H1 (cell line): Measurements from ENCODE around the gene SAFB2. TPM values are rescaled to one million over a fixed set of nuclear protein-coding genes. Genes with fewer than 3 reads are reported as not detected.

ENCODE experiments used
- CTCF ChIA-PET: fragments of 300-600 bp; sonication (Branson Sonifier 250); formaldehyde crosslinking; loops from one replicate; lab custom pipeline; 2021; ENCODE audit not compliant: partially characterized antibody; lab: Charles Lee
- POLR2A ChIA-PET: fragments of 300-600 bp; sonication (Branson Sonifier 250); formaldehyde crosslinking; loops from one replicate; lab custom pipeline; 2021; ENCODE audit warnings: inconsistent platforms; ENCODE audit not compliant: partially characterized antibody; lab: Charles Lee
- DNase-seq, 2 experiments: peaks; one replicate each; pipeline versions ENCODE4 v3.0.0 to v3.0.0-alpha.2; 2010 to 2022; ENCODE audit warnings: low spot score in 2 of 2, low read depth in 1 of 2, mixed read lengths in 1 of 2
- FAIRE-seq: peaks from 2 replicates; lab custom pipeline; 2011; peaks lifted over from hg19 to GRCh38; lab: Jason Lieb, UNC
- H2AFZ ChIP-seq: 2 replicates; pipeline ENCODE4 v1.8.1; 2012; ENCODE audit warnings: low read length, inconsistent platforms
- H2AK5ac ChIP-seq: 2 replicates; pipeline ENCODE4 v1.6.1; 2013; ENCODE audit warnings: low read depth, low read length
- H2BK120ac ChIP-seq: replicated peaks from 2 replicates; pipeline ENCODE3; 2013; ENCODE audit warnings: low read depth, low read length, inconsistent platforms
- H2BK12ac ChIP-seq: 2 replicates; pipeline ENCODE4 v1.6.1; 2013; ENCODE audit warnings: low read depth, low read length
- H2BK15ac ChIP-seq: 2 replicates; pipeline ENCODE4 v1.6.1; 2013; ENCODE audit warnings: low read length
- H2BK20ac ChIP-seq: 2 replicates; pipeline ENCODE4 v1.6.1; 2013; ENCODE audit warnings: low read length
- H2BK5ac ChIP-seq: 2 replicates; pipeline ENCODE4 v1.6.1; 2013; ENCODE audit warnings: low read depth, low read length
- H3K14ac ChIP-seq: 2 replicates; pipeline ENCODE4 v1.6.1; 2013; ENCODE audit warnings: inconsistent platforms; ENCODE audit not compliant: insufficient read length
- H3K18ac ChIP-seq: 2 replicates; pipeline ENCODE4 v1.6.1; 2013; ENCODE audit warnings: low read length; ENCODE audit errors: extremely low read depth
- H3K23ac ChIP-seq: 2 replicates; pipeline ENCODE4 v1.6.1; 2013; ENCODE audit warnings: inconsistent platforms; ENCODE audit not compliant: insufficient read length
- H3K23me2 ChIP-seq: 2 replicates; pipeline ENCODE4 v1.6.1; 2013; ENCODE audit warnings: low read depth, low read length
- H3K27ac ChIP-seq: 2 replicates; pipeline ENCODE4 v1.6.1; 2011; ENCODE audit warnings: low read depth, low read length, inconsistent platforms
- H3K27me3 ChIP-seq, 4 experiments: replicated peaks in 1 of 4; 1 replicate in 1 of 4; 2 replicates in 3 of 4; pipeline versions ENCODE4 v1.6.1 to v1.8.1; 2011 to 2013; ENCODE audit warnings: low read length in 3 of 4, mild to moderate bottlenecking in 3 of 4, inconsistent platforms in 2 of 4, mixed read lengths in 2 of 4, moderate library complexity in 1 of 4; ENCODE audit not compliant: control insufficient read depth in 3 of 4, insufficient read depth in 3 of 4; ENCODE audit errors: extremely low read depth in 1 of 4
- H3K36me3 ChIP-seq, 4 experiments: 2 replicates each; pipeline versions ENCODE4 v1.6.1 to v1.8.1; 2011 to 2013; ENCODE audit warnings: mild to moderate bottlenecking in 4 of 4, low read length in 3 of 4, moderate library complexity in 2 of 4, control low read depth in 1 of 4, inconsistent platforms in 1 of 4; ENCODE audit not compliant: insufficient read depth in 4 of 4, control insufficient read depth in 2 of 4
- H3K4ac ChIP-seq: replicated peaks from 2 replicates; pipeline ENCODE3; 2013; ENCODE audit warnings: low read length, low read depth, mixed read lengths, inconsistent platforms; ENCODE audit not compliant: insufficient read length
- H3K4me1 ChIP-seq, 4 experiments: replicated peaks in 1 of 4; 1 replicate in 1 of 4; 2 replicates in 3 of 4; pipeline versions ENCODE4 v1.6.1 to v1.8.1; 2011 to 2013; ENCODE audit warnings: low read length in 3 of 4, inconsistent platforms in 2 of 4, mixed read lengths in 1 of 4; ENCODE audit not compliant: insufficient read depth in 4 of 4, control insufficient read depth in 3 of 4
- H3K4me2 ChIP-seq, 2 experiments: 2 replicates each; pipeline versions ENCODE4 v1.6.1 to v1.8.1; 2011 to 2013; ENCODE audit warnings: low read depth in 2 of 2, low read length in 2 of 2, control low read depth in 1 of 2, inconsistent platforms in 1 of 2, mild to moderate bottlenecking in 1 of 2; ENCODE audit not compliant: insufficient read depth in 1 of 2
- H3K4me3 ChIP-seq, 4 experiments: fragments of 200-600, 300-600 bp in 1 of 4; sonication (generic), shearing (Covaris generic), sonication (Bioruptor Twin) in 1 of 4; 2 replicates each; pipeline versions ENCODE4 v1.5.1 to v1.8.1; 2011 to 2016; ENCODE audit warnings: low read length in 4 of 4, low read depth in 3 of 4, control low read depth in 2 of 4, inconsistent platforms in 2 of 4, mild to moderate bottlenecking in 2 of 4, mixed read lengths in 1 of 4, moderate library complexity in 1 of 4; ENCODE audit not compliant: insufficient read depth in 2 of 4; ENCODE audit errors: extremely low read depth in 1 of 4
- H3K56ac ChIP-seq: replicated peaks from 2 replicates; pipeline ENCODE3; 2013; ENCODE audit warnings: low read depth, mild to moderate bottlenecking, mixed read lengths, low read length, inconsistent platforms; ENCODE audit not compliant: insufficient read length
- H3K79me1 ChIP-seq: 2 replicates; pipeline ENCODE4 v1.6.1; 2013; ENCODE audit warnings: low read depth, low read length, control low read depth
- H3K79me2 ChIP-seq, 2 experiments: 2 replicates each; pipeline versions ENCODE4 v1.6.1 to v1.8.1; 2012 to 2013; ENCODE audit warnings: low read length in 2 of 2, mild to moderate bottlenecking in 2 of 2, inconsistent platforms in 1 of 2; ENCODE audit not compliant: insufficient read depth in 2 of 2, control insufficient read depth in 1 of 2
- H3K9ac ChIP-seq, 4 experiments: replicated peaks in 1 of 4; 1 replicate in 1 of 4; 2 replicates in 3 of 4; pipeline versions ENCODE4 v1.6.1 to v1.8.1; 2011 to 2013; ENCODE audit warnings: low read depth in 3 of 4, low read length in 3 of 4, control low read depth in 2 of 4, mild to moderate bottlenecking in 2 of 4, moderate library complexity in 2 of 4, inconsistent platforms in 1 of 4; ENCODE audit errors: extremely low read depth in 1 of 4
- H3K9me3 ChIP-seq, 2 experiments: 2 replicates each; pipeline versions ENCODE4 v1.6.1 to v1.8.1; 2012 to 2013; ENCODE audit warnings: mild to moderate bottlenecking in 2 of 2, moderate library complexity in 2 of 2, control low read depth in 1 of 2, inconsistent platforms in 1 of 2, low read depth in 1 of 2, low read length in 1 of 2, mixed read lengths in 1 of 2; ENCODE audit not compliant: insufficient read depth in 2 of 2
- H4K20me1 ChIP-seq, 2 experiments: replicated peaks in 1 of 2; 2 replicates each; pipeline versions ENCODE3 to v1.8.1; 2011 to 2013; ENCODE audit warnings: inconsistent platforms in 2 of 2, low read length in 2 of 2, mild to moderate bottlenecking in 1 of 2; ENCODE audit not compliant: insufficient read depth in 2 of 2, control insufficient read depth in 1 of 2
- H4K5ac ChIP-seq: 2 replicates; pipeline ENCODE4 v1.6.1; 2013; ENCODE audit warnings: low read length, low read depth, mixed read lengths, inconsistent platforms; ENCODE audit not compliant: insufficient read length
- H4K8ac ChIP-seq: 2 replicates; pipeline ENCODE4 v1.8.0; 2013; ENCODE audit warnings: mild to moderate bottlenecking, moderate library complexity, low read length, inconsistent platforms; ENCODE audit not compliant: insufficient read depth; ENCODE audit errors: extremely low read depth
- H4K91ac ChIP-seq: replicated peaks from 2 replicates; pipeline ENCODE3; 2013; ENCODE audit warnings: low read length, mixed read lengths, inconsistent platforms; ENCODE audit not compliant: insufficient read length
- CBX8 ChIP-seq: fragments of 300-800, 300-1000 bp; sonication (generic); IDR thresholded peaks from 2 replicates; pipeline ENCODE4 v1.7.1; 2016; ENCODE audit warnings: low read depth, low read length, borderline replicate concordance
- CREB1 ChIP-seq: IDR thresholded peaks from 2 replicates; pipeline ENCODE4 v1.6.1; 2012; ENCODE audit warnings: inconsistent platforms
- EGR1 ChIP-seq: IDR thresholded peaks from 2 replicates; pipeline ENCODE4 v1.6.1; 2011; ENCODE audit warnings: low read depth, low read length, borderline replicate concordance
- WGBS, 2 experiments: shearing (Covaris generic) in 1 of 2; methylation state at CpG; one replicate each; pipeline versions ENCODE4 v1.1.6 to v1.1.7; 2013 to 2015; ENCODE audit warnings: low lambda C conversion rate in 2 of 2, mixed read lengths in 2 of 2, inconsistent platforms in 1 of 2, low coverage in 1 of 2, missing lambda C conversion rate in 1 of 2; ENCODE audit not compliant: insufficient replicate concordance in 2 of 2, insufficient coverage in 1 of 2, insufficient read length in 1 of 2; ENCODE audit errors: extremely low coverage in 1 of 2, missing lambda C conversion rate in 1 of 2; 5-methylcytosine and 5-hydroxymethylcytosine counted together
- polyA plus RNA-seq, 7 experiments: library from polyadenylated mRNA; depleted of rRNA in 3 of 7; stranded (reverse) in 5 of 7; unstranded in 2 of 7; fragments of >200 nt in 5 of 7; fragments of 200-250 nt in 2 of 7; gene quantifications; 1 replicate in 5 of 7; 2 replicates in 1 of 7; 4 replicates in 1 of 7; pipeline versions ENCODE4 v1.2.1 to v1.2.3, GENCODE V29; 2011 to 2013; ENCODE audit warnings: missing spikeins in 2 of 7, mixed read lengths in 2 of 7
- total RNA-seq: library from RNA; stranded (reverse); fragmentation: NEBNext Ultra II Directional; extraction: Animal tissue kit (Norgen Biotek cat#: 25700); gene quantifications from 2 replicates; pipeline ENCODE4 v1.2.1, GENCODE V29; 2021

SAFB2 gene
- total and polyA plus RNA-seq, 2 of the 8 experiments (the other 6 are each of a cell fraction or from before 2014, with no cell fraction given) = 14.8 to 63.8 TPM

- no peak overlapping the region for H3K27ac ChIP-seq
- H3K23ac ChIP-seq = no peak overlapping the region
- no peak overlapping the region for H3K4ac ChIP-seq
- no peak overlapping the region for H2BK20ac ChIP-seq
- no peaks in the 10 kb centered on the region for H3K27me3 ChIP-seq
- WGBS, 2 experiments = 91% methylated on average over 7 of the region's 7 CpGs; no CpG with 5 or more reads in 1 of the 2 experiments
- peaks cover 16 to 31% (median 22%) of the 10 kb centered on the region in 4 experiments for H3K36me3 ChIP-seq
- peaks cover 0 to 9% (median 6%) of the 10 kb centered on the region in 4 experiments; a peak in 5 of 7 replicates for H3K4me1 ChIP-seq
- H3K9ac ChIP-seq = no peak overlapping the region
- no peak overlapping the region for H4K91ac ChIP-seq
- no peak overlapping the region for H3K4me3 ChIP-seq
- H3K9me3 ChIP-seq = no peaks in the 10 kb centered on the region
- no peak overlapping the region for H2BK5ac ChIP-seq
- H2BK12ac ChIP-seq = no peak overlapping the region
- no peak overlapping the region for H4K8ac ChIP-seq
- no peak overlapping the region for H3K18ac ChIP-seq
- POLR2A ChIA-PET = interaction anchor here (0.6 to 2.7 kb wide), 4 partner anchors 15 to 50 kb away, joined by 3 to 10 read pairs (median 6); partner anchors contain the start of gene RPL36
- H4K5ac ChIP-seq = no peak overlapping the region
- H3K4me2 ChIP-seq = no peak overlapping the region
- 0 out of 2 replicates have a peak, but pooled peaks cover 3% of the 10 kb centered on the region for H3K79me1 ChIP-seq
- FAIRE-seq = no peak
- CTCF ChIA-PET = interaction anchor here (0.7 to 1.4 kb wide), 3 partner anchors 15 to 29 kb away, joined by 4 to 5 read pairs (median 5); no protein-coding TSS in a partner anchor
- no peak overlapping the region for H2BK120ac ChIP-seq
- H3K23me2 ChIP-seq = peaks cover 7% of the 10 kb centered on the region; the same call in 1 of the 2 replicates
- H2BK15ac ChIP-seq = no peak overlapping the region
- H3K56ac ChIP-seq = no peak overlapping the region
- no peak overlapping the region for H2AK5ac ChIP-seq
- no peak for DNase-seq
- no peak overlapping the region for H3K14ac ChIP-seq
- H4K20me1 ChIP-seq = peaks cover 0 to 5% of the 10 kb centered on the region in 2 experiments
- no peaks in the 10 kb centered on the region for H3K79me2 ChIP-seq
- H2AFZ ChIP-seq = no peak overlapping the region
- no peak for TF ChIP-seq CBX8
- TF ChIP-seq CREB1 = no peak
- no peak for TF ChIP-seq EGR1
Measured at GRCh38 chr19:5671600-5671999, 49.0 kb upstream of the SAFB2 start.
